ENCODE data around the gene PHACTR1.

The PHACTR1 gene

GRCh38 chr6:13334953-13335352 lies 618.4 kb downstream of the PHACTR1 start:
- DNase-seq = no peak

GRCh38 chr6:13336553-13336952 lies 620.0 kb downstream of the PHACTR1 start:
- peak; percentile 61 for DNase-seq

GRCh38 chr6:13338038-13338437 lies 621.5 kb downstream of the PHACTR1 start:
- DNase-seq = no peak

All from NCI-H1436 (cell line).